GM12872 (cell line): ENCODE results near the gene PCSK5.

ENCODE experiments used
- CTCF ChIP-seq: IDR thresholded peaks from 3 replicates; pipeline ENCODE4 v1.5.1; 2011; ENCODE audit warnings: low read depth, mild to moderate bottlenecking, low read length, moderate library complexity; ENCODE audit not compliant: insufficient read depth

PCSK5 gene

GRCh38 chr9:76405340-76405739, 514.9 kb downstream of the PCSK5 start:
- TF ChIP-seq CTCF = no peak

- TF ChIP-seq CTCF = no peak
These were observed 515.4 kb downstream of the PCSK5 start for GRCh38 chr9:76405868-76406267.
